HG03280 (cell line): ENCODE data around the gene TAOK1.

ENCODE experiments used
- ATAC-seq: cut with Tn5 transposase; IDR thresholded peaks from one replicate; pipeline ENCODE4 v1.9.1; 2021; ENCODE audit warnings: mild to moderate bottlenecking, moderate library complexity; ENCODE audit not compliant: unreplicated experiment

TAOK1 gene

GRCh38 chr17:29378500-29378899 is 11.7 kb upstream of the TAOK1 start:
- ATAC-seq = no peak

GRCh38 chr17:29379084-29379991 is 10.8 kb upstream of the TAOK1 start:
- no peak for ATAC-seq

- ATAC-seq = no peak
These were observed 6.5 kb upstream of the TAOK1 start for GRCh38 chr17:29383686-29384085.

GRCh38 chr17:29384901-29385300 is 5.3 kb upstream of the TAOK1 start:
- no peak for ATAC-seq

GRCh38 chr17:29386760-29387159 is 3.4 kb upstream of the TAOK1 start:
- ATAC-seq = no peak

GRCh38 chr17:29388937-29389336 is 1.2 kb upstream of the TAOK1 start:
- no peak for ATAC-seq

GRCh38 chr17:29390851-29391631 is 878 bp downstream of the TAOK1 start:
- peak; percentile 17 for ATAC-seq

- ATAC-seq = no peak
These were observed 3.3 kb downstream of the TAOK1 start for GRCh38 chr17:29393436-29393835.

GRCh38 chr17:29394761-29395160 is 4.6 kb downstream of the TAOK1 start:
- ATAC-seq = no peak

- no peak for ATAC-seq
These were observed 5.9 kb downstream of the TAOK1 start for GRCh38 chr17:29396066-29396465.

- no peak for ATAC-seq
These were observed 9.5 kb downstream of the TAOK1 start for GRCh38 chr17:29399634-29400033.

- ATAC-seq = no peak
These were observed 10.7 kb downstream of the TAOK1 start for GRCh38 chr17:29400818-29401217.

GRCh38 chr17:29401258-29401657 is 11.1 kb downstream of the TAOK1 start:
- no peak for ATAC-seq

GRCh38 chr17:29407856-29408255 is 17.7 kb downstream of the TAOK1 start:
- ATAC-seq = no peak

- no peak for ATAC-seq
These were observed 19.8 kb downstream of the TAOK1 start for GRCh38 chr17:29409963-29410362.

GRCh38 chr17:29412780-29413565 is 22.8 kb downstream of the TAOK1 start:
- ATAC-seq = no peak

- ATAC-seq = no peak
These were observed 30.0 kb downstream of the TAOK1 start for GRCh38 chr17:29420128-29420527.

- no peak for ATAC-seq
These were observed 40.1 kb downstream of the TAOK1 start for GRCh38 chr17:29430275-29430674.

GRCh38 chr17:29433541-29433940 is 43.4 kb downstream of the TAOK1 start:
- ATAC-seq = no peak

GRCh38 chr17:29434550-29434949 is 44.4 kb downstream of the TAOK1 start:
- no peak for ATAC-seq

- ATAC-seq = no peak
These were observed 52.3 kb downstream of the TAOK1 start for GRCh38 chr17:29442451-29442850.
